ENCODE measurements around the gene NUTM2F. TPM values are rescaled to one million over a fixed set of nuclear protein-coding genes. Genes with fewer than 3 reads are reported as not detected.

NUTM2F gene
- not detected in 2 replicates for total RNA-seq

GRCh38 chr9:94328544-94328943 lies at the start of gene NUTM2F:
Gene NUTM2F, minus strand, starts transcription at chr9:94328644. Its CDS starts 21 bp downstream, at chr9:94328623.

Other genes with a start within 250 kb of the NUTM2F start
- 7.5 and 9.5 TPM in 2 replicates for gene PTPDC1, start 244.2 kb downstream of the NUTM2F start, total RNA-seq
- gene ZNF169, start 69.3 kb downstream of the NUTM2F start, total RNA-seq, result 2.9 and 4.2 TPM in 2 replicates
- not detected in 2 replicates for gene PCAT7, start 226.4 kb upstream of the NUTM2F start, total RNA-seq

All from smooth muscle cell of the pulmonary artery (primary cell).